GM21390 (cell line): ENCODE data around the gene FGFRL1.

Experiments
- ATAC-seq: cut with Tn5 transposase; IDR thresholded peaks from one replicate; pipeline ENCODE4 v1.9.1; 2021; ENCODE audit not compliant: unreplicated experiment

FGFRL1 gene

GRCh38 chr4:1004557-1005485, 6.6 kb upstream of the FGFRL1 start:
- no peak for ATAC-seq

GRCh38 chr4:1006856-1007255, 4.6 kb upstream of the FGFRL1 start:
- no peak for ATAC-seq

- no peak for ATAC-seq
Measured at GRCh38 chr4:1008840-1009541, 2.4 kb upstream of the FGFRL1 start.

- ATAC-seq = no peak
Measured at GRCh38 chr4:1009542-1010394, 1.7 kb upstream of the FGFRL1 start.

- no peak for ATAC-seq
Measured at GRCh38 chr4:1010395-1011021, 918 bp upstream of the FGFRL1 start.

GRCh38 chr4:1011666-1012033, 224 bp downstream of the FGFRL1 start:
- ATAC-seq = no peak

GRCh38 chr4:1012034-1012739, 761 bp downstream of the FGFRL1 start:
- no peak for ATAC-seq

- no peak for ATAC-seq
Measured at GRCh38 chr4:1013225-1014073, 2.0 kb downstream of the FGFRL1 start.

- no peak for ATAC-seq
Measured at GRCh38 chr4:1014291-1015167, 3.1 kb downstream of the FGFRL1 start.

GRCh38 chr4:1015179-1015578, 3.8 kb downstream of the FGFRL1 start:
- no peak for ATAC-seq

- no peak for ATAC-seq
Measured at GRCh38 chr4:1015746-1016145, 4.3 kb downstream of the FGFRL1 start.

GRCh38 chr4:1017211-1017610, 5.8 kb downstream of the FGFRL1 start:
- ATAC-seq = no peak

- ATAC-seq = no peak
Measured at GRCh38 chr4:1017706-1018105, 6.3 kb downstream of the FGFRL1 start.

- ATAC-seq = no peak
Measured at GRCh38 chr4:1018147-1019020, 7.0 kb downstream of the FGFRL1 start.

GRCh38 chr4:1019320-1019719, 7.9 kb downstream of the FGFRL1 start:
- ATAC-seq = no peak

- no peak for ATAC-seq
Measured at GRCh38 chr4:1019729-1020470, 8.5 kb downstream of the FGFRL1 start.
